Uterus (tissue), 4 donors: ENCODE results near the gene ARHGAP10. TPM values are rescaled to one million over a fixed set of nuclear protein-coding genes. Genes with fewer than 3 reads are reported as not detected.

Experiments
- DNase-seq, 2 donors: peaks; one replicate each; pipeline ENCODE4 v3.0.0-alpha.2; 2019 to 2020
- H3K27ac ChIP-seq, 2 donors: fragments of 200-600 bp; sonication (generic); 1 replicate in 1 of 2; 2 replicates in 1 of 2; pipeline ENCODE4 v1.5.1; 2016 to 2018
- H3K27me3 ChIP-seq, 2 donors: fragments of 200-600 bp; sonication (generic); one replicate each; pipeline ENCODE4 v1.5.1; 2018 to 2019; ENCODE audit warnings: control low read depth in 1 of 2
- H3K36me3 ChIP-seq, 2 donors: fragments of 200-600 bp; sonication (generic); one replicate each; pipeline ENCODE4 v1.5.1; 2019; ENCODE audit warnings: control low read depth in 1 of 2
- H3K4me1 ChIP-seq, 2 donors: fragments of 200-600 bp; sonication (generic); one replicate each; pipeline ENCODE4 v1.5.1; 2018 to 2019; ENCODE audit warnings: control low read depth in 1 of 2
- H3K4me3 ChIP-seq, 2 donors: fragments of 200-600 bp; sonication (generic); 1 replicate in 1 of 2; 2 replicates in 1 of 2; pipeline ENCODE4 v1.5.1; 2018 to 2019; ENCODE audit warnings: mild to moderate bottlenecking in 1 of 2
- H3K9me3 ChIP-seq, 2 donors: fragments of 200-600 bp; sonication (generic); one replicate each; pipeline ENCODE4 v1.5.1; 2019; ENCODE audit warnings: control low read depth in 1 of 2
- POLR2A ChIP-seq, 2 donors: fragments of 450-650 bp; IDR thresholded peaks; one replicate each; pipeline ENCODE4 v1.6.1; 2016; ENCODE audit warnings: antibody characterized with exemption in 2 of 2, mild to moderate bottlenecking in 1 of 2, moderate library complexity in 1 of 2
- intact Hi-C: fragments of 100-400 bp; cut with DNase I; formaldehyde crosslinking; loops from one replicate; pipeline ENCODE4 v1.15.1; 2023; ENCODE audit warnings: low total_unique reads
- total RNA-seq, 4 donors: library from RNA; depleted of rRNA in 3 of 4; stranded (reverse); fragments of >200 nt in 3 of 4; gene quantifications; one replicate each; pipeline versions ENCODE4 v1.1.0 to v1.2.4, GENCODE V29; 2014 to 2023
- TF ChIP-seq, protein P1 (sequence below), 4 experiments: fragments of 200-600 bp in 2 of 4; fragments of 450-650 bp in 2 of 4; sonication (generic) in 2 of 4; IDR thresholded peaks; one replicate each; pipeline ENCODE4 v1.5.1; 2016 to 2019; ENCODE audit warnings: antibody characterized with exemption in 4 of 4, mild to moderate bottlenecking in 2 of 4, moderate library complexity in 1 of 4
- donor health status: DM: yes; HTN: yes; CAD: no.

ARHGAP10 gene
- total RNA-seq, 4 donors from 2014 or later: 25.1 to 94.4 (median 54.4) TPM

DNA sequence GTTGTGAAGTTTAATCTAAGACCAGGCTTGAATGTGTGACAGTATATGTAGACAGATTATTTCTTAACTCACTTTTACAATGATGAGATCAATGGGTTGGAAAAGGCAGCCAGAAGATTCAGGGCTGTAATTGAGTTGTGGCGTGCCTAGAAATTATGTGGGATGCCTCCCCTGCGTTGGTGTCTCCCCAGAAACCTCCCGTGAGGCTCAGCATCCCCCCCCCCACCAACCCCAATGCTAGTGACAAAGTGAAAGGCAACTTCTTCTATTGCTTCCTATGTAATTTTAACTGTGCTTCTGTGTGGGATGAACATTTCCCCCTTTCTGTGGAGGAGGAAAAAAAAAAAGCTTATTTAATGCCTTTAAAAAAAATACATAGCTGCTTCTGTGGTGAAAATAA, 297.9 kb downstream of the ARHGAP10 start:
- no peak overlapping the region for H3K4me3 ChIP-seq
- intact Hi-C loops: no loop called here
- DNase-seq: no peak
- H3K27me3 ChIP-seq: no peaks in the 10 kb centered on the region
- TF ChIP-seq, protein P1, sequence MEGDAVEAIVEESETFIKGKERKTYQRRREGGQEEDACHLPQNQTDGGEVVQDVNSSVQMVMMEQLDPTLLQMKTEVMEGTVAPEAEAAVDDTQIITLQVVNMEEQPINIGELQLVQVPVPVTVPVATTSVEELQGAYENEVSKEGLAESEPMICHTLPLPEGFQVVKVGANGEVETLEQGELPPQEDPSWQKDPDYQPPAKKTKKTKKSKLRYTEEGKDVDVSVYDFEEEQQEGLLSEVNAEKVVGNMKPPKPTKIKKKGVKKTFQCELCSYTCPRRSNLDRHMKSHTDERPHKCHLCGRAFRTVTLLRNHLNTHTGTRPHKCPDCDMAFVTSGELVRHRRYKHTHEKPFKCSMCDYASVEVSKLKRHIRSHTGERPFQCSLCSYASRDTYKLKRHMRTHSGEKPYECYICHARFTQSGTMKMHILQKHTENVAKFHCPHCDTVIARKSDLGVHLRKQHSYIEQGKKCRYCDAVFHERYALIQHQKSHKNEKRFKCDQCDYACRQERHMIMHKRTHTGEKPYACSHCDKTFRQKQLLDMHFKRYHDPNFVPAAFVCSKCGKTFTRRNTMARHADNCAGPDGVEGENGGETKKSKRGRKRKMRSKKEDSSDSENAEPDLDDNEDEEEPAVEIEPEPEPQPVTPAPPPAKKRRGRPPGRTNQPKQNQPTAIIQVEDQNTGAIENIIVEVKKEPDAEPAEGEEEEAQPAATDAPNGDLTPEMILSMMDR (IDR thresholded peaks at IDR 0.05): no peak
- no peak for TF ChIP-seq POLR2A (IDR thresholded peaks at IDR 0.05)
- no peaks in the 10 kb centered on the region for H3K9me3 ChIP-seq
- H3K36me3 ChIP-seq: no peaks in the 10 kb centered on the region
- H3K27ac ChIP-seq: no peak overlapping the region
- H3K4me1 ChIP-seq: no peaks in the 10 kb centered on the region

DNA sequence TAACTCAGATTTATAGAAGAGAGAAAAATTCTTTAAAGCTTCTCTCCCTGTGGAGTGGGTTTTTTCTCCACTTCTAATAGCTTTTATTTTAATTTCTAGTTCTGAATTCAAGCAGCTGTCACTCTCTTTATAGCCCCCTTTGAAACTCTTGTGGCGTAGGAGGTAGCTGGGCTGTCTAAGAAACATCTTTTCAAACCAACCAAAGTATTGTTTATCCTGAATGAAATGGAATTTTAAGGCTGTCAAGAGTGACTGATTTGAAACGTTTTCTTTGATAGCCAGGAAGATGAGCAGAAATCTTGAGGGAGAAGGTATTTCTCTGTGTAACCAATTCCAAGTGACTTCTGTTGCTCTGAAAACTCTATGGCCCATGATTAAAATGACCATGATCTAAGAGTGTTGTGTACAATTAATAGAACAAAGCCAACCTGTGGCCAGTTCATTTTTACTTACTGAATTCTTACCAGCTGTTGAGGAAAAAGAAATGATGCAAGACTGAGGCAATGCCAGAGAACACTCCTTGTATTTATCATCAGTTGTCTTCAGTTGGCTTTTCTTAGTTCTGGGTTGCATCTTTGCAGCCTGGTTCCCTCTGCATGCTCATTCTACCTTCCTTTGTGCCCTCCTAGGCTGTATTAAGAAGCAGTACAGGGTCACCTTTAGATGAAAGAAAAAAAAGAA, 298.4 kb downstream of the ARHGAP10 start:
- DNase-seq: no peak
- Histone ChIP-seq H3K4me1 (no peaks in the 10 kb centered on the region), H3K36me3 (no peaks in the 10 kb centered on the region), H3K27me3 (no peaks in the 10 kb centered on the region), H3K4me3 (no peak overlapping the region), H3K27ac (no peak overlapping the region), H3K9me3 (no peaks in the 10 kb centered on the region)
- TF ChIP-seq, protein P1 (IDR thresholded peaks at IDR 0.05): no peak
- no peak for TF ChIP-seq POLR2A (IDR thresholded peaks at IDR 0.05)
- intact Hi-C loops: no loop called here

DNA sequence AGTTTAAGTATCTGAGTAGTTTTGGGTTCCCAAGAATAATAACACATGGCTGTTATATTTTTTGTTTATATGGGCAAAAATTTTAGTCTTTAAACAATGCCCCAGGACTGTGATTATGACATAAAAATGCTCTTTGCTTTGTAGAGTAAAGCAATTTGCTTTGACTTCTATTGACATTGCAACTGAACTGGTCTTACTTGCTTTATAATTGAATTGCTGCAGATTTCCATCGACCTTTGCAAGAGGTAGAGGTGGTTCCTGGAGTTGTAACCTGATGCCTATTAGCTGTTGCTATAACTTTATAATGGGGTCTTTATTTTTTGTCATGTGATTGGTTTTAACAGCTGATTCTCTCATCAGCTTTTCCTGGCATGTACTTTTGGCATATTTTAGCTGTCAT, 302.9 kb downstream of the ARHGAP10 start:
- no peaks in the 10 kb centered on the region for H3K4me1 ChIP-seq
- intact Hi-C loops: no loop called here

DNA sequence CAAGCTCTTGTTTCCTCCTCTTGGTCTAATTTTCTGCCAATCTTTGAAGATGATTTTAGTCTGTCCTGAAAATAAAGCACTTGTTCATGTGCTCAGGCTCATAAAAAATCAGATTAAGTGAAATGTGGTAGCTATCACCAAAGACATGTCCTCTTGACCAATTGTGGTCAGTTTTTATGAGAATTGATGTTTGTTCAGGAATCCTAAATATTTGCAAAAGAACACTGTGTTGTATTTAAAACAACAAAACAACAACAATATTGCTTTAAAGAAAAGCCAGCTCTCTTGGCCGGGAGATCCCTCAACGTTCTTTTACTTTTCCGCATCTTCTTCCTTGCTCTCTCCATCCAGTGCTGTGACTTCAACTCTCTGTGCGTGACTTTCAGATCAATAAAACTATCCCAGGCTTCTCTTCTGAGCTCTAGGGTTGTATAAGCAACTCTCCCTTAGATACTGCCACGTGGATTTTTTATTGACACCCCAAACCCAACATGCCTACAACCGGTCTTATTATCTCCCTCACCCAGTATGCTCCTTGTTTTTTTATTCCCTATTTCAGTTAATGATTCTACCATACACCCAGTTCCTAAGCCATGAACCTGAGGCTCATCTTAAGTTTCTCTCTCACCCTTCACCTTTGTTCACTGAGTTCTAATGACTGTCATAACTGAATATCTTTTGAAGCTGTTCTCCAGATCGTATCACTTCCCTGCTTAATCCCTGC, 309.9 kb downstream of the ARHGAP10 start:
- no peak overlapping the region for H3K27ac ChIP-seq
- H3K9me3 ChIP-seq: no peaks in the 10 kb centered on the region
- intact Hi-C loops: no loop called here
- H3K4me3 ChIP-seq: no peak overlapping the region
- no peak for TF ChIP-seq POLR2A (IDR thresholded peaks at IDR 0.05)
- TF ChIP-seq, protein P1 (IDR thresholded peaks at IDR 0.05): no peak
- no peak for DNase-seq
- no peaks in the 10 kb centered on the region for H3K4me1 ChIP-seq
- no peaks in the 10 kb centered on the region for H3K27me3 ChIP-seq
- no peaks in the 10 kb centered on the region for H3K36me3 ChIP-seq

More for the DNA sequence above, 302.9 kb downstream of the ARHGAP10 start:
- Histone ChIP-seq H3K36me3 (no peaks in the 10 kb centered on the region), H3K4me3 (no peak overlapping the region), H3K9me3 (no peaks in the 10 kb centered on the region), H3K27me3 (no peaks in the 10 kb centered on the region), H3K27ac (no peak overlapping the region)
- DNase-seq: no peak
- no peak for TF ChIP-seq POLR2A (IDR thresholded peaks at IDR 0.05)
- TF ChIP-seq, protein P1 (IDR thresholded peaks at IDR 0.05): no peak
